HG02973 (cell line): ENCODE results near the gene TCEANC2.
"Not testable (repeated sequence)": the region's sequence is repeated elsewhere in the genome, so short reads cannot be mapped to it uniquely, and the experiment has no call there.

Experiments used
- ATAC-seq: cut with Tn5 transposase; IDR thresholded peaks from one replicate; pipeline ENCODE4 v1.9.1; 2021; ENCODE audit warnings: moderate library complexity; ENCODE audit not compliant: unreplicated experiment

TCEANC2 gene

GRCh38 chr1:54081306-54082270 lies 28.2 kb downstream of the TCEANC2 start:
- no peak for ATAC-seq

GRCh38 chr1:54084794-54085193 lies 31.4 kb downstream of the TCEANC2 start:
- no peak for ATAC-seq

- no peak for ATAC-seq
Measured at GRCh38 chr1:54086754-54087153, 33.3 kb downstream of the TCEANC2 start.

GRCh38 chr1:54088385-54088784 lies 35.0 kb downstream of the TCEANC2 start:
- ATAC-seq, result no peak

- ATAC-seq, result no peak
Measured at GRCh38 chr1:54091666-54092065, 38.3 kb downstream of the TCEANC2 start.

GRCh38 chr1:54094001-54094729 lies 40.8 kb downstream of the TCEANC2 start:
- no peak for ATAC-seq

- ATAC-seq, result not testable (repeated sequence)
Measured at GRCh38 chr1:54094730-54095105, 41.3 kb downstream of the TCEANC2 start.

- ATAC-seq, result no peak
Measured at GRCh38 chr1:54095546-54096226, 42.3 kb downstream of the TCEANC2 start.

- no peak for ATAC-seq
Measured at GRCh38 chr1:54096227-54096876, 42.9 kb downstream of the TCEANC2 start.

GRCh38 chr1:54096877-54097240 lies 43.5 kb downstream of the TCEANC2 start:
- no peak for ATAC-seq

- ATAC-seq, result no peak
Measured at GRCh38 chr1:54099061-54099610, 45.7 kb downstream of the TCEANC2 start.

- ATAC-seq, result no peak
Measured at GRCh38 chr1:54100500-54100899, 47.1 kb downstream of the TCEANC2 start.

- ATAC-seq, result no peak
Measured at GRCh38 chr1:54103414-54103813, 50.0 kb downstream of the TCEANC2 start.

GRCh38 chr1:54104613-54105012 lies 51.2 kb downstream of the TCEANC2 start:
- not testable (repeated sequence) for ATAC-seq

- ATAC-seq, result no peak
Measured at GRCh38 chr1:54105080-54105479, 51.7 kb downstream of the TCEANC2 start.

- ATAC-seq, result no peak
Measured at GRCh38 chr1:54105736-54106269, 52.4 kb downstream of the TCEANC2 start.

GRCh38 chr1:54107131-54107530 lies 53.7 kb downstream of the TCEANC2 start:
- ATAC-seq, result no peak

GRCh38 chr1:54108156-54108555 lies 54.7 kb downstream of the TCEANC2 start:
- no peak for ATAC-seq

- no peak for ATAC-seq
Measured at GRCh38 chr1:54109129-54110090, 56.0 kb downstream of the TCEANC2 start.
